ENCODE measurements around the gene FSTL4.

FSTL4 gene

GRCh38 chr5:133432956-133433532, 179.3 kb downstream of the FSTL4 start:
- no peak overlapping the region for H3K4me3 ChIP-seq (replicated peaks; ENCODE audit: low read depth, low read length)
- no peak for DNase-seq (ENCODE audit: low read depth)
- TF ChIP-seq, protein P1, sequence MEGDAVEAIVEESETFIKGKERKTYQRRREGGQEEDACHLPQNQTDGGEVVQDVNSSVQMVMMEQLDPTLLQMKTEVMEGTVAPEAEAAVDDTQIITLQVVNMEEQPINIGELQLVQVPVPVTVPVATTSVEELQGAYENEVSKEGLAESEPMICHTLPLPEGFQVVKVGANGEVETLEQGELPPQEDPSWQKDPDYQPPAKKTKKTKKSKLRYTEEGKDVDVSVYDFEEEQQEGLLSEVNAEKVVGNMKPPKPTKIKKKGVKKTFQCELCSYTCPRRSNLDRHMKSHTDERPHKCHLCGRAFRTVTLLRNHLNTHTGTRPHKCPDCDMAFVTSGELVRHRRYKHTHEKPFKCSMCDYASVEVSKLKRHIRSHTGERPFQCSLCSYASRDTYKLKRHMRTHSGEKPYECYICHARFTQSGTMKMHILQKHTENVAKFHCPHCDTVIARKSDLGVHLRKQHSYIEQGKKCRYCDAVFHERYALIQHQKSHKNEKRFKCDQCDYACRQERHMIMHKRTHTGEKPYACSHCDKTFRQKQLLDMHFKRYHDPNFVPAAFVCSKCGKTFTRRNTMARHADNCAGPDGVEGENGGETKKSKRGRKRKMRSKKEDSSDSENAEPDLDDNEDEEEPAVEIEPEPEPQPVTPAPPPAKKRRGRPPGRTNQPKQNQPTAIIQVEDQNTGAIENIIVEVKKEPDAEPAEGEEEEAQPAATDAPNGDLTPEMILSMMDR (IDR thresholded peaks at IDR 0.05; ENCODE audit: low read length, missing control alignments), result no peak

GRCh38 chr5:133431326-133431865, 180.9 kb downstream of the FSTL4 start:
- no peak overlapping the region for H3K4me3 ChIP-seq (replicated peaks; ENCODE audit: low read depth, low read length)
- TF ChIP-seq, protein P1 (IDR thresholded peaks at IDR 0.05; ENCODE audit: low read length, missing control alignments), result no peak
- no peak for DNase-seq (ENCODE audit: low read depth)

DNA sequence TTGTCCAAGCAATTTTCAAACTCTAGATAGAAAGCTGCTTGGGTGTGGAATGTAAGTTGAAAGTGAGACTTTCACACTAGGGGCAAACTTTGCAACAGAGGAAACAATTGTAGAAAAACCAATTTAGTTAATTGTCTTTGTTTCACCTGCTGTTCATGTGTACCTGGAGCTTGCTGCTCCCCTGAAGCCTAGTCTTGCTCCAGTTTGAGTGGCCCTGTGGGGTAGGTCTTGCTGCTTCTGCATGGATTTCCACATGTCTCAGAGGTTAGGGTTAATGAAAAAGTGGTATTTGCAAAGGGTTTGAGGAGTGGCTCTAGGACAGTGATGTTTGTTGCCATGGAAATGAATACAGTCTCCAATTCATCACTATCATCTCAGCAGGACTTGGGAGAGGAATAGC, 182.2 kb downstream of the FSTL4 start:
- TF ChIP-seq, protein P1 (IDR thresholded peaks at IDR 0.05; ENCODE audit: low read length, missing control alignments), result no peak
- no peak for DNase-seq (ENCODE audit: low read depth)
- H3K4me3 ChIP-seq (replicated peaks; ENCODE audit: low read depth, low read length), result no peak overlapping the region

DNA sequence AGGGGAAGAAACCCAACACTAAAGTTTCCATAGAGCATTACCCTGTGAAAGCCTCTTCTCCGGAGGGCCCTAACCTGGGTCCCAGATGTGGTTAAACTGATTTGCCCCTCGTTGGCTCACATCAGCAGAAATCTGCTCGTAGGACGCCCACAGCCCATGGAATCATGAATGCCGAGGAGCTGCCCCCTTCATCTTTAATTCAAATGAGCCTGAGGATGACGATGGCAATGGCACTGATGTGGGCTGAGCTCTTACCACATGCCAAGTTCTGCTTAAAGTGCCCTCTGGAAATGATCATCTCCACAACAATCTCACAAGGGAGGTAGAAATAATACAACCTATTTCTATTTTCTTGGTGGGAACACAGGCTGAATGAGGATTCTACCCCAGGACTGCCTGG, 183.3 kb downstream of the FSTL4 start:
- DNase-seq (ENCODE audit: low read depth), result no peak
- TF ChIP-seq, protein P1 (IDR thresholded peaks at IDR 0.05; ENCODE audit: low read length, missing control alignments), result no peak
- no peak overlapping the region for H3K4me3 ChIP-seq (replicated peaks; ENCODE audit: low read depth, low read length)

GRCh38 chr5:133428072-133428660, 184.2 kb downstream of the FSTL4 start:
- TF ChIP-seq, protein P1 (IDR thresholded peaks at IDR 0.05; ENCODE audit: low read length, missing control alignments), result no peak
- no peak for DNase-seq (ENCODE audit: low read depth)
- no peak overlapping the region for H3K4me3 ChIP-seq (replicated peaks; ENCODE audit: low read depth, low read length)

- no peak overlapping the region for H3K4me3 ChIP-seq (replicated peaks; ENCODE audit: low read depth, low read length)
- no peak for DNase-seq (ENCODE audit: low read depth)
- TF ChIP-seq, protein P1 (IDR thresholded peaks at IDR 0.05; ENCODE audit: low read length, missing control alignments), result no peak
Observed at GRCh38 chr5:133427121-133427777, 185.1 kb downstream of the FSTL4 start.
